ENCODE data around the gene LRP11.

DNA sequence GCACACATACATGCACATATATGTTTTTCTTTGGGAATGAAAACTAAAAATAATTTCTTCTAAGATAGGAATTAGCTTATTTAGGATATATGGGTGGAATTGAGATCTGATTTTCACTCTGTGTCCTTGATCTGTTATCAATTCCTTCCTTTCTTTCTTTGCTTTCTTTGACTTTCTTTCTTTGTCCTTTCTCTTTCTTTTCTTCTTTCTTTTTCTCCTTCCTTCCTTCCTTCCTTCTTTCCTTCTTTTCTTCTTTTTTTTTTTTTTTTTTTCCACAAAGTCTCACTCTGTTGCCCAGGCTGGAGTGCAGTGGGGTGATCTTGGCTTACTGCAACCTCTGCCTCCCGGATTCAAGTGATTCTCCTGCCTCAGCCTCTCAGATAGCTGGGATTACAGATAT lies 86.5 kb downstream of the LRP11 start:
- TF ChIP-seq, protein P1, sequence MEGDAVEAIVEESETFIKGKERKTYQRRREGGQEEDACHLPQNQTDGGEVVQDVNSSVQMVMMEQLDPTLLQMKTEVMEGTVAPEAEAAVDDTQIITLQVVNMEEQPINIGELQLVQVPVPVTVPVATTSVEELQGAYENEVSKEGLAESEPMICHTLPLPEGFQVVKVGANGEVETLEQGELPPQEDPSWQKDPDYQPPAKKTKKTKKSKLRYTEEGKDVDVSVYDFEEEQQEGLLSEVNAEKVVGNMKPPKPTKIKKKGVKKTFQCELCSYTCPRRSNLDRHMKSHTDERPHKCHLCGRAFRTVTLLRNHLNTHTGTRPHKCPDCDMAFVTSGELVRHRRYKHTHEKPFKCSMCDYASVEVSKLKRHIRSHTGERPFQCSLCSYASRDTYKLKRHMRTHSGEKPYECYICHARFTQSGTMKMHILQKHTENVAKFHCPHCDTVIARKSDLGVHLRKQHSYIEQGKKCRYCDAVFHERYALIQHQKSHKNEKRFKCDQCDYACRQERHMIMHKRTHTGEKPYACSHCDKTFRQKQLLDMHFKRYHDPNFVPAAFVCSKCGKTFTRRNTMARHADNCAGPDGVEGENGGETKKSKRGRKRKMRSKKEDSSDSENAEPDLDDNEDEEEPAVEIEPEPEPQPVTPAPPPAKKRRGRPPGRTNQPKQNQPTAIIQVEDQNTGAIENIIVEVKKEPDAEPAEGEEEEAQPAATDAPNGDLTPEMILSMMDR (IDR thresholded peaks at IDR 0.05), result no peak
- TF ChIP-seq POLR2A (IDR thresholded peaks at IDR 0.05), result no peak
